NCI-H1092 (cell line): Measurements from ENCODE around the gene KRTAP29-1.

Experiments used
- DNase-seq: peaks from one replicate; lab custom pipeline; 2025; lab: John Stamatoyannopoulos, UW

KRTAP29-1 gene

DNA sequence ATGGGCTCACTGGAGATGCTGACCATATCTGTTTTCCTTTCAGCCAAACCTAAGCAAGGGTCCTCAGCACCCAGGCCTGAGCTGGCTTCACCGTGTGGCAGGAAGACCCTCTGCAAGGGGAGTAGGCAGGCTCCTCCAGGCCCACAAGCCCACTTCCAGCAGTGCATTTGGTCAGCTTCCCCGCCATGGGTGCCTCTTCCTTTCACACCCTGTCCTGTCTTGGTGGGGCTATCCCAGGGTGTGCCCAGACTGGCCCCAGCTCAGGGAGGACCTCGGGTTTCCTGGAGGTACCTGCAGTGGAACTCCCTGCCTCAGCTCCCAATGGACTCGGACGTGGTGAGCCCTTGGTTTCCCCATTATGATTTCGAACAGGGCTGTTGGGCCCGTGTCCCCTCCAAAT, 25.6 kb upstream of the KRTAP29-1 start:
- no peak for DNase-seq

- DNase-seq: no peak
Observed at GRCh38 chr17:41327411-41328120, 24.9 kb upstream of the KRTAP29-1 start.

DNA sequence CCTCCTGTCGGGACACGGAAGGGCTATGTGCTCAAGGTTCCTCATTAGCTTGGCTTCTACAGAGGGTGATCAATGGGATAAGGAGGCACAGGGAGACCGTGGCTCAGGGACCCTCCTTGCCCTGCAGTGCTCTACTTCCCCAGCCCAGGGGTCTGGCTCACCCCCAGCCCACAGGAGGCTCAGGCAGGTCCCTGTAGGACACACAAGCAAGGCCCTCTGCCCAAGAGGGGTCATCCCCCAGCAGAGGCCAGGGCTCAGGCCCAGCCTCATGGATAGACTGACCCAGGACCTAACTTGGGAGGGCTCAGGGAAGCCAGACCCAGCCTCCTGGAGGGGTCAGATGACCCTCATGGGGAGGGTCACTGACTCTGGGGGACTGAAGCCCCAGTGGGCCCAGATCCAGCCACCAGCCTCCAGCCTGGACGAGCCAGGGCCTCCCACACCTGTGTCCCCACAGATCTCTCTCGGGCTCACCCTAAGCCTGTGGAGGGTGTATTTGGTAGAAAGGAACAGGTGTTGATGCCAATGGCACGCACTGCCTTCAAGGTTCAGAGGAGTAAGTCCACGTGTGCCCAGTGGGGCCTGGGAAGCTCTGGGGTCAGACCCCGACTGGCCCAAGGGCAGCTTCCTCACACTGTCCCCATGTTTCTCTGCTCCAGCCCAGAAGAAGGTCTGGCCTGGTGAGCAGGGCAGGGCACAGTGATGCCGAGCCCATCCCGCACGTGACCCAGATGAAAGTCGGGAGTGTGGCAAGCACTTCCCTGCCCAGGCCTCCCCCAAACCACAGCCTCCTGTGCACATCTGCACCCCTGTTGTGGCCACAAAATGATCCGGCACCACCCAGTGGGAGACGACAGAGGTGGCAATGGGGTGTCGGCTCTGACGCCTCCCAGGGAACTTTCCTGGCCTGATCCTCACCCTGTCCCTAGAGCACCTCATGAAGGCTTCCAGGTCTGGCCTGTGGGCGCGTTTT, 23.8 kb upstream of the KRTAP29-1 start:
- DNase-seq: no peak

DNA sequence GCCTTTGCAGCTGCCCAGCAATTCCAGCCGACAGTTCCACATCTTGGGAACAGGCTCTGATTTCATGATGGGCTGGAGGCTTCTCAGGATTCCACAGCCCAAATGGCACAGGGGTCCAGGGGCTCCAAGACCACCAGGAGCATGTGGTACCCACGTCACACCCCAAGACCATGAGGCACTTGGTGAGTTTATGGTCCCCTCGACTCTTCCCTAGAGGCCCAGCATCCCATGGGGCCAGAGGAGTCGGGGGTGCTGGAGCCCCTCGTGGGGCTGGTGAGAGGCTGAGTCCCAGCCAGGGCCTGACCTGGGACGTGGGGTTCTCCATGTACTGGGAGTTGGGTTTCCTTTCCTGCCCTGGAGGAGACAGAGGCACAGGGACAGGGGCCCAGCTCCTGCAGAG, 23.0 kb upstream of the KRTAP29-1 start:
- no peak for DNase-seq

DNA sequence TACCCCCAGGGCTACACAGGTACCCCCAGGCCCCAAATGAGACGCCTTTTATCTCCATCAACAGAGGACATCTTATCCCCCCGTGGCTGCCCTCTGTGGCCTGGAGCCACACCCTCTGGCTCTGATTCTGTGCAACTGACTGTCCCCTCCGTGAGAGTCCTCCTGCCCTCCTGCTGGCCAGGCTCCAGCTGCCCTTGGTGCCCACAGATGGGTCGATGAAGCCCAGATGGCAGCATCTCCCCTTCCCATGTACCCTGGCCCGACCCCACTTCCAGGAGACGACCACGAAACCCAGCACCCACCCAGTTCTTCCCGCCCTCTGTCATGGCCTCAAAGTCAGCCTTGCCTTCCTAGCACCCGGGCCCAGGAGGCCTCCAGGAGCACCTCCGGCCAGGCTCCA, 22.5 kb upstream of the KRTAP29-1 start:
- DNase-seq: no peak

DNA sequence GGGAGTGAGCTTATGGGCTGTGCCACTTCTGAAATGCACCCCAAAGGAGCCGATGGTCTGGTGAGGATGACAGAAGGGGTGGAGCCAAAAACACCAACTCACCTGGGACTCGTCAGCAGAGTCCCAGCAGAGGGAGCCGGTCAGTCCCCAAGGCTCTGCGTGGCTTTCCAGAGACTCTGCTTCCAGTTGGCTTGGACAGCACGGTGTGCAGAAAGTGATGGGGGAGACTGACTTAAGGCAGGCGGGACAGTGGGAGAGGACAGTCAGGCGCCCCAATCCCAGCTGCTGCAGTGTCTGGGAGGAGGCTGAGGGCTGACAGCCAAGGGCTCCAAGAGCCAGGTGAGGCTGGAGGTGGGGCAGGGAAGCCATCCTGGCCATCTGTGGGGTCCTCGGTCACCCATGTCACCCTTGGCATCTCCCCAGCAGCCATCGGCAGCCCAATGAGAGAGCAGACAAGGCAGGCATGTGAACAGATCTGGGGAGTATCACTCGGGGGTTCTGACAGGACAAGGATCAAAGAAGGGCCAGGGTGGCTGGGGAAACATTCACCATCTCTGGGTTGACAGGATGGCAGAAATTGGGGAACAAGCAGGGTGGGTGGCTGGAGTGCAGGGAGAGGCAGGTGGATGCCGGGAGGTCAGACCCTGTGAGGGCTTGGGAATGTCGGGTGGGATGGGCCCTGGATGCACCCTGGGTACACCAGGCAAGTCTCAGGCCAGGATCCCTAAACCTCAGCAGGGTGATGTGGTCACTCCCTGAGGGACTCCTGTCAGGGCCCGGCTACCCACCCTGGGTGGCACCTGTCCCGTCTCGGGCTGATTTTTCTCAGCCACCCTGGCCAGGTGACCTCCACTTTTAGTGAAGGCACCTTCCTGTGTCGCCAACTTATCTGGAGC, 21.8 kb upstream of the KRTAP29-1 start:
- DNase-seq: no peak

DNA sequence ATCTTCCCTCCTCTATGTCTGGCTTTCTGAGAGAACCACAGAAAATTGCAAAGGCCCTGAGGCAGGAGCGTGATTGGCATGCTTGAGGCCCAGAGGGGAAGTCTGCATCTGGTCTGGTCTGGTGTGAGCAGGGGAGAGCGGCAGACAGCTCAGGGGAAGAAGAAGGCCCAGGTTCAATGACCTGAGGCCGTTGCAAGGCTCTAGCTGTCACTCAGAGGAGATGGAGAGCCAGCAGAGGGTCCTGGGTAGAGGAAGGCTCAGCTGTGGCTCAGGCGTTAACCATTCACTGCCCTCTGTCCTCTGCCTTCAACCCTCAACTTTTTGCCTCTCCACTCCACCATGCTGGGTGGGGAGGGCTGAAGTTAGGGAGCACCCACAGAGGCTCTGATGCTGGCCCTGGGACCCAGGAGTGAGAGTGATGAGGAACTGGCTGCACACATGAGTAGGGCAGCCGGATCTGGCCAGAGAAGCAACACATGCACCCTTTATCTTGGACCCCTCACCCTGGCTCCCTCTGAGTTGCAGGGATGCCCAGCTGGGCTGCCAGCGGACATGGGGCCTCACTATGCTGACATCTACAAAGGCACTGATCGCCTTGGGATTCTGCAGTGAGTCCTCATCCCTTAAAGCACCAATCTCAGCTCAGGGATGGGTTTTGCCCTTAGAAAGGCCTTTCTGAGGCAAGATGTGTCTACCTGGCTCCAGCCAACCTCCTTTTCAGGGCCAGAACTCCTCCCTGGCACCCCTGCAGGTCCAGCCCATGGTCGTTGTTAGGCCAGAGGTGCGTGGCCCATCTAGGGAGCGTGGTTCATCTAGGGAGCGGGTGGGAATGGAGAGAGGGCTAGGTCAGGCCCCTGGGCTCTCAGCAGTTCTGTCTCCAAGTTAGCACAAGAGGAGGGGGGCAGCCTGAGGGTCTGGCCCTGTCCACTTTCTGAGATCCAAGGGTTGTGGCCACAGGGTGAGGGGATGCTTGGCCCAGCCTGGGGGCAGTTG, 20.5 kb upstream of the KRTAP29-1 start:
- no peak for DNase-seq

DNA sequence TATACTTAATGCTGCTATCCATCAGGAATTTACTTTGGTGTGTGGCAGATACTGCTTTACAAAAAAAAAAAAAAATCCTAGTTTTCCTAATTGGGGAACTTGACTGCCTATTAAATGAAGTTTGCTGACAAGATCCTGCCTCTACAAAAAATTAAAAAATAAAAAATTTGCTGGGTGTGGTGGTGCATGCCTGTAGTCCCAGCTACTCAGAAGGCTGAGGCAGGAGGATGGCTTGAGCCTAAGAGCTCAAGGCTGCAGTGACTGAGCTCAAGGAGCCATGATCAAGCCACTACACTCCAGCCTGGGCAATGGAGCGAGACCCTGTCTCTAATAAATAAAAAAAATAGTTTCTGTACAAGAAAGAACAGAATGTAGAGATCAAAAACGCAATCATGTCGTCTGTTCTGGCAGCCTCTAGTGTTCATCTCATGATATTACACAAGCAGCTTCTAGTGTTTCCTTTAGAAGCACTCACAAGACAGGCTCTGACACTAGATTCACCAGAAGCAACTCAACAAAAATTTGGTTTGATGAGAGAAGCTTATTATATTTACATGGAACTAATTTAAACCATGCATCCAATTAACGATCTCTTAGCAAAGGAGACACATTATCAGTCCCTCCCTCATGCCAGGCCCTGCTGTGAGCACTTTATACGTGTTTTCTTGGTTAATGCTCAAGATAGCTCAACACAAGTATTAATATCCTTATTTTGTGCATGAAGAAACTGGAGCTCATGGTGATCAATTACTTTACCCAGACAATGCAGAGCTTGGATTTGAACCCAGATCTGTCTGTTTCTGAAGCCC, 19.6 kb upstream of the KRTAP29-1 start:
- DNase-seq: peak; percentile 16

DNA sequence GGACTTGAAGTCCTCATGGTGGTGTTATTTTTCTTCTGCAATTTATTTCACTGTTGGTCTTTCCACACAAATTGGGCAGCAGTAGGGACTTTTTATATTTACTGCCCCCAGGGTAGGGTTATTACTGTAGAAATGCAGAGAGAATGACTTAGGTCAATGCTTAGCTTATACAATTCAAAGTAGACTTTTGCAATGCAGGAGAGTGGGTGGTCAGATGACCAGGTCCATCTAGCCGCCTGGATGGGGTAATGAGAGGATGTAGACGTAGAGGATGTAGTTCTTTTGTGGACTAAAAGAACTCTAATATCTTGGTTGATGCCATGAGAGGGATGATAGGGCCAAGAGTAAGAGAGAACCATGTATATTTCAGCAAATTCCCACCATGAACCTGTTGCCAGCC, 15.6 kb upstream of the KRTAP29-1 start:
- DNase-seq: no peak

- DNase-seq: peak; percentile 33
Observed at GRCh38 chr17:41315814-41316445, 13.3 kb upstream of the KRTAP29-1 start.

DNA sequence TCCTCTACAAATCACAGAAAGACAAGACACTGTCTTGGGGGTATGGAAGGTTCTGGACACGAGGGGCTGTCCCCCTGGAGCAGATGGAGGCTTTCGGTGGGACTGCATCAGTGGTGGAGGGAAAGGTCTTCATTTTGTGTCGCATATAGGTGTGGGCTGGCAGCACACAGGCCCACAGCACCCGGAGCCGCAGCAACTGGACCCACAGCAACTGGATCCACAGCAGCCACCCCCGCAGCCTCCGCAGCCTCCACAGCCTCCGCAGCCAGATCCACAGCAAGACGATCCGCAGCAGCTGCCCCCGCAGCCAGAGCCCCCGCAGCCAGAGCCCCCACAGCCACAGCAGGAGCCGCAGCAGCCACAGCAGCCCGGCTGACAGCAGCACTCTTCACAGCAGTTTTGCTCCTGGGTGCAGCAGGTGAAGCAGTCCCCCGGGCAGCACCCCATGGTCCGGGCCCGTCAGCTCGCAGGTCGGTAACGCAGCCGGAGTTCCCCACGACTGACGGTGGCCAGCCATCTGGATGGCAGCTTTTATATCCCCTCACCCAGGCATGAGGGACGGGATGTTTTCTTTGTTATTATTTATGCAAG, 12.6 kb upstream of the KRTAP29-1 start, which contains the start of gene KRTAP17-1:
KRTAP17-1 (minus strand) TSS at position 507 of the 591 bp plus-strand sequence; CDS start at position 447, 60 bp downstream.
- no peak for DNase-seq

GRCh38 chr17:41311111-41311510, 8.5 kb upstream of the KRTAP29-1 start:
- DNase-seq: no peak

- DNase-seq: no peak
Observed at GRCh38 chr17:41308918-41309359, 6.3 kb upstream of the KRTAP29-1 start, which contains the start of gene KRTAP16-1. KRTAP16-1 (minus strand) TSS chr17:41309309; CDS start chr17:41309253, 56 bp downstream.

GRCh38 chr17:41308251-41308917, 5.7 kb upstream of the KRTAP29-1 start:
- peak; percentile 37 for DNase-seq

DNA sequence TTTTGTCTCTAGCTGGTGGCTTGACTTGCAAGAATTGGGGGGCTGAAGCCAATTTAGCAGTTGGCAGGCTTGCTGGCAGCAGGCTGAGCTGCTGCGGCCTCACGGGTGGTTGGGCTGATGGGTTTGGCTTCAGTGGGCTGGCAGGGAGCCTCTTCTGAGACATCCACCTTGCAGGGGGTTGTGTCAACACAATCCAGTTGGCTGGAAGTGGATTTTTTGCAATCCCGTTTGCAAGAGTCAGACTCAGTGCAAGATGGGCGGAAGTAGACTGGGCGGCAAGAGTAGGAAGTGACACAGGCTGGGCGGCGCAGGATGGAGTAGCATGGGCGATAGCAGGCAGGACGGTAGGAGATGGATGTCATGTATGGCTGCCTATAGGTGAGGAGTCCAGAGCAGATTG, 5.0 kb upstream of the KRTAP29-1 start:
- no peak for DNase-seq

DNA sequence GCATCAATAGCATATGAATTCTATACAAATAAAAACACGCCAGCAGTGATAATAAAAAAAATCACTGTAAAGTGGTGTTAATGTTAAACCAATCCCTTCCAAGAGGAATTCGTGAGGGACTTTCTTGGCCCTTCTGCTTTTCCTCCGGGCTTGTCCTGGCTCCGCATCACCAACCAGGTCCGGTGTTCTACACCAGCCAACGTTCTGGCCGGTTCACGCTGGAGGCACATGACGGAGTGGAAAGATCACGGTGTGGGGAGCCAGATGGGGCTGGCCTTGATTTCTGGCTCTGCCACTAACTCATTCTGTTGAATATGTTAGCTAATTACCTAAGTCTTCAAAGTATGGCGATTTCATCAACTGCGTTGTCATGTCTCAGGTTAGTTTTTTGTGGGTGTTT, 1.4 kb upstream of the KRTAP29-1 start:
- no peak for DNase-seq

DNA sequence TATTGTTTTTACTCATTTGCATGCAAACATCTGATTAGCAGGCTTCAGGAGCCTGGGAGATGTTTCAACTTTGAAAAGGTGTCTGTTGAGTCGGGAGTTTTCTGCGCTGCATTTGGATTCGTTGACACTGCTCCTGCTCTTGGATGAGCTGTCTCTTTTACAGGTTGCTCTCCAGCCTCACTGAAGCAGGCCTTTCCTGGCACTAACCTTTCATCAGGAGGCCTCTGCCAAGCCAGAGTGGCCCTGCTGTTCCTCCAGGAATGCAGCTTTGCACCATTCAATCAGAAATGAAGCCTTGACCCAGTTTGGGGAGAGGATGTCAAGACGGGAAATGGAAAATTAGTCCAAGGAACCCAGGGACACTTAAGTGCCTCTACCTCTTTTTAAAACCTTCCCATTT, 330 bp upstream of the KRTAP29-1 start:
- no peak for DNase-seq

- DNase-seq: no peak
Observed at GRCh38 chr17:41301204-41301790, 1.4 kb downstream of the KRTAP29-1 start.
